ENCODE measurements around the gene EVA1B.

EVA1B gene

DNA sequence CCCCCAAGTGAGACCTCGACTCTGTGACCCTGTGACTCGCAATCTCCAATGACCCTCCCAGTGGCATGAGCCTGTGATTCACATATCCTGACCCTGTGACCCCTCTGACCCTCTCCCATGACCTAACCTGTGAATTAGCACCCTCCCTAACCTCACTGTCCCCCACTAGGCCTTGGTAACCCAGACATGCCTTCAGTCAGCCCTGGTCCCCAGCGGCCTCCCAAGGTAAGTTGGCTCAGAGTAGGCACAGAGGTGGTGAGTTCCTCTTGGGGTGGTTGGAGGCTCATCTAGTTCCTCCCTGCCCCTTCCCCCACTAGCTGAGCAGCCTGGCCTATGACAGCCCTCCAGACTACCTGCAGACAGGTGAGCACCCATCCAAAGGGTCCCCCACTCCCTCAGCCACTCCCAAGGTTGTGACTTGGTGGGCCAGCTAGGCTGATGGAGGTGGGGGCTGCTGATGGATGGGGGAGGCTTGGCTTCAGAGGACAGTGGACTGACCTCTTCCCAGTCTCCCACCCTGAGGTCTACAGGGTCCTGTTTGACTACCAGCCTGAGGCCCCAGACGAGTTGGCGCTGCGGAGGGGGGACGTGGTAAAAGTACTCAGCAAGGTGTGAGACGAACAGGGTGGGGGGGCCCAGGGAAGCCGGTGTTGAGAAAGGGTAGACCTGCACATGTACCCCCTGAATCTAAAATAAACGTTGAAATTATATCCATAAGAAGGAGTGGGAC, 15.7 kb downstream of the EVA1B start:
- DNase-seq, result no peak

DNA sequence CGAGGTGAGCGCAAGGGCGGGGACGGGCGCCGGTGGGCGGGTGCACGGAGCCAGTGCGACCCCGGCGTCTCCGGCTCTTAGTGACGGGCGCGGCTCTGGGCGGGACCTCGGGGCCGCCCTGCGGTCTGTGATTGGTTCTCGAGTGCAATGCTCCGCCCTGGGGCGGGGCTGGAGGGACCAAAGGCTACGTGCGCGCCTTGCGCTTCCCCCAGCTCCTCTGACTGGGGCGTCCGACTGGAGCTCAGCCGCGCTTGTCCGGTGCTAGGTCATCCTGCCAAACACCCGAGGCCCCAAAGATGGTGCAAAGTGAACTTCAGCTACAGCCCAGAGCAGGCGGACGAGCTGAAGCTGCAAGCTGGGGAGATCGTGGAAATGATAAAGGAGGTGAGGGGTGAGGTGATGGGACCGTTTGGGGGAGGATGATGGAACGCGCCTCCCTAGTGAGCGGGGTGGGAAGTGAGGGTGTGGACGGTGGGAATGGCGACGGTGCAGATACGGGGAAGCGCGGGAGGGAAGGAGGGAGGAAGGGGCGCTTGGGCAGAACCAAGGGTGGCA, 16.5 kb downstream of the EVA1B start:
- peak; percentile 93 for DNase-seq

DNA sequence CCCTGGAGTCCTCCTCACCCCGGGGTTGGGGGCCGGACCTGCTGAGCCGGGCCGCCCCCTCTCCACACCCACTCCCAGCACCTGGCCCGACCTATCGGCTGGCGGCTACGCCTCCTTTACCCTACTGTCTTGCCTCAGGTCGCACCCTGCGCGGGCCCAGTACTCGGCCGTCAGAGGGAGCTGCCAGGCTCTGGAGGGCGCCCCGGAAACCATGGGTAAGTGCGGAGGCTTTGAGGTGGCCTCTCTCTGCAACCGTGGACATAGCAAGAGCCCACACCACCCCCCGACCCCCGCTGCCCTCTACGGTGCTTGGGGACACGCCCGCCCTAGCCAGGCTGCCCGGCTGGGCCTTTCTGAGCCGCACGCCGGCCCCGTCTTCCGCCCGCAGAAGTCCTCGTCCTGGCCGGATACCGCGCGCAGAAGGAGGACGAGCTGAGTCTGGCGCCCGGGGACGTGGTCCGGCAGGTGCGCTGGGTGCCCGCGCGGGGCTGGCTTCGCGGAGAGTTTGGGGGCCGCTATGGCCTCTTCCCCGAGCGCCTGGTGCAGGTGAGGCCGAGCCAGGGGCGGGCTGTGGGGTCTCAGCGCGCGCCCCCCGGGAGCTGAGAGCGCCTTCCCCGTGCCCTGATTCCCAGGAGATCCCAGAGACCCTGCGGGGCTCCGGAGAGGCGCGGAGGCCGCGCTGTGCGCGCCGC, 17.1 kb downstream of the EVA1B start, which contains the start of gene SH3D21:
Gene SH3D21, plus strand, starts transcription at position 159 of the 692 bp plus-strand sequence. Its CDS starts 53 bp downstream, at position 212.
- no peak for DNase-seq

DNA sequence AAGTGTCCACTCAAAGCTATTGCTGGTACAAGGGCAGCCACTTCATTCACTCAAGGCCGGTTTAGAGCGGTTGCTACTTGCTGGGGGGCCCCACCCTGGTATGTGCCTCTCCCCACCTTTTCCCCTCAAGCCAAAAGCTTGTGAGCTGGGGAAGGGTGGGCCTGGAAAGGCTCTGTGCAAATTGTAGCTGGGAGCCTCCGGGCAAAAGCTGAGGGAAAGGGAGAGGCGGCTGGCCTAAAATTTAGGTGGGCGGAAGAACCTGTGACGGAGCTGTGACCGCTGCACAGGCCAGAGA, 17.6 kb downstream of the EVA1B start:
- DNase-seq, result no peak

DNA sequence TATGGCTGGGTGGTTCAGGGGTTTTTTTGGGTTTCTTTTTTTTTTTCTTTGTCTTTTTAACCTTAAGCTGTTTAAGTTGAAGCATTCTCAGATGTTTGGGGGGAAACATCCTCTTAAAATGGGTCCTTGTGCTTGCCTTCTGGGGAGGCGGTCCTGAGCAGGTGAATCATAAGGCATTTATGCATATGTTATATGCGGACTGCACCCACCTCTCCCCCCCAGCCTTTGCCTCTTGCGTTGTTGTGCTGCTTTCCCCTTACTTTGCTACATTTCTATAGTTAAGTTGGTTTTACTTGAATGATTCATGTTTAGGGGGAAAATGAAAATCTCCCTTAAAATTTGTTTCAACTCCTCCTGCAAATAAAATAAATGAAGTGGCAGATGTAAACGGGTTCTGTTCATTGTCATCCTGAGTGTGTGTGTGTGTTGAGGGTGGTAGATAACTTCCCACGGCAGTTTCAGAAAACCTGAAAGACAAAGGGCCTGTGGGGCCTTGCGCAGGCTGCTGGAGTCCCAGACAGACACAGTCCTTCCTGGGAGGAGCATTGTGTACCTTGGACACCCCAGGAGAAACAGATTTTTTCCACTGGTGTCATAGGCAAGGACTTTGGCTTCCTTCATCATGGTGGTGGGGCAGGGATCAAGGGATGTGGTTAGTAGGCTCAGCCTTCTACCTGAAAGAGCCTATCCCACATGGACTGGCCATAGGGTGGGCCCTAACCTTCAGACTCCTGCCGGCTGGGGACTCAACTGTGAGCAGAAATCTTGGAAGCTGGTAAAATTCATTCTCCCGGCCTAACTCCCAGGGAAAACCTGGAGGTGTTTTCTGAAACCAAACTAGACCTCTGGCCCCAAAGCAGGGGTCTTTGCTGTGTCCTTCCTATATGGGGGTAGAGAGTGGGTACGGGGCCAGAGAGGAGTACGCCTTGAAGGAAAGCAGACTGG, 18.2 kb downstream of the EVA1B start:
- DNase-seq, result no peak

DNA sequence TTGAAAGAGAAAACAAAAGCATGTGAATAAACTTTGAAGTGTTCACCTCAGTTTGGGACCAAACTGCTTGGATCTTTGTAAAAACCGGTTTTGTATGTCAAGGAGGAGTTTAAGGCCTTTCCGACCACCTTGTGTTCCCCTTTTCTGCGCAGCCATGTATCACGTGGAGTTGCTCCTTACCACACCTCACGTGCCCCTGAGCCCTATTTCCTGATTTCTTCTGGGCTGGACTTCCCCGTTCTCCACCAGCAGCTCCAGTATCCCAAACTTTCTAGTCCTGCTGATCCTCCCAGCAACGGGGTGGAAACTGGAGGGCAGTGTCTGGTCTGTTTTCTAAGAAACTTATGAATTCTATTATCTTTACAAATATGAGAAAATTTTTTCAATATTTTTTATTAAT, 18.9 kb downstream of the EVA1B start:
- no peak for DNase-seq

DNA sequence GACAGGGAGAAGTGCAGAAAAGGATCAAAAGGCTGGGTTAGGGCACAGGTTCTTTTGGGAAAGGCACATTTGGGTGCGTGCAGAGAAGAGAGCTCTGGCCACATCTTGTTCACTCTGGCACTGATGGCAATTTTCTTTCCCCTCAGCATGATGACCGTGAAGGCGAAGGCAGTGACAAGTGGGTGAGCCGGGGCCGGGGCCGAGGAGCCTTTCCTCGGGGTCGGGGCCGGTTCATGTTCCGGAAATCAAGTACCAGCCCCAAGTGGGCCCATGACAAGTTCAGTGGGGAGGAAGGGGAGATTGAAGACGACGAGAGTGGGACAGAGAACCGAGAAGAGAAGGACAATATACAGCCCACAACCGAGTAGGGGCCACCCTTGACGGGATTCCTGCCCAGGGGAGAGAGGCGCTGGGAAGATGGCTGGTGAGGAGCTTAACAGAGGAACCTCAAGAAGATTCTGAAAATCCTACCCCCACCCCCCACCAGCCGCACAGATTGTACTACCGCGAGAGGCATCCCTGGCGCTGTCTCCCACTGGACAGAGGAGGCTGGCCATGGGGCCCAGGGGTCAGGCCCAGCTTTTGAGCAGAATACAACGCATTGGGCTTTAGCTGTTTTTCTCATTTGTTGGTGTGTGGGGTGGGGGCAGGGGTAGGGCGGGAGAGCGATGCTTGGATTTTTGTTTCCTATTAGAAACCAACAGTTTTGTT, 19.6 kb downstream of the EVA1B start:
- DNase-seq, result no peak

DNA sequence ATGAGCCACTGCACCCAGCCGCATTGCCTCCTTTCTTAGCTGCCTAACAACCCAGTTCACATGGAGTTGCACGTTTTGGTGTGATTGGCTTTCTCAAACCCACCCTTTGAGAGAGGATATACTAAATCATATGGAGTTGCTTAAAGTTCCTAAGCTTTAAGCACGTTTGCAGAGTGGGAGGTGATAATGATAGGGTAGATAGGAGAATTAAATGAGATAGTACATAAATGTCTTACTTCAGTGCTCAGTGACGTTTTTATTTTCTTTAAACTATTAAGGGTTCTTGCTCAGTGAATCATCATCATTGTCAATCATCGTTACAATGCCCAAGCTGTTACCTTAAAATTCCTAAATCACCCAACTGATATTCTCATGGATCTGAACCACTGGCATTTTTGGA, 20.2 kb downstream of the EVA1B start:
- DNase-seq, result no peak

DNA sequence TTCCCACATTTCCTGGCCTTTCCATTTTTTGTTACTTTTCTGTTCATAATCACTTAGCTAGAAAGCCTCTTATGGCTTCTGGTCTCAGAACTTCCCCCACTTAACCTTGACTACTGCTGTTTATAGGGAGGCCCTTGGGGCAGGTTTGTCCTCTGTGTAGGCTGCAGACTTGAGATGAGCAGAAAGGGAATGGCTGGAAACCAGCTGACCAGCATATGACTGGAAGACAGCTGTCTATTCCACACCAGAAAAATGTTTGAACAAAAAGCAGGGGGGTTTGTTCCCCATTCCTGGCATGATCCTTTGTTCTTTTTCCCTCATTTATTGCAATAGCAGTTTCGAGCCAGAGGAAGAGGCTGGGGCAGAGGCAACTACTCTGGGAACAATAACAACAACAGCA, 22.2 kb downstream of the EVA1B start:
- no peak for DNase-seq

DNA sequence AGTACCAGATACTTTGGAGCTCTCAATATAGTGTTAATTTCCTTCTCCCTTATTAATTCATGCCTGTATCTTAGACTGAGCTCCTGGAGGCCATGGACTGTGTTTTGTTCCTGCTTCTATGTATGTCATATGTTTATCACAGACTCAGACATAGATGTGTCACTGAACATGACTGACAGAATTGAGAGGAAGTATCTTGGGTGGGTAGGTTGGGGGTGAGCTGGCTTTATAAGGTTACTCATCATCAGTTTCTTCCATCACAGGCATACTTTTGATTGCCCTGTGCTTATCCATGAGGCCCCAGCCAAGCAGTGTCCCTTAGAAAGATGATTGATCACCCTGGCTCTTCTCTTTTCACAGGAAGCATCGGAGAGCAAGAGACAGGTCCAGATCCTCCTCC, 22.9 kb downstream of the EVA1B start:
- DNase-seq, result peak; percentile 26

DNA sequence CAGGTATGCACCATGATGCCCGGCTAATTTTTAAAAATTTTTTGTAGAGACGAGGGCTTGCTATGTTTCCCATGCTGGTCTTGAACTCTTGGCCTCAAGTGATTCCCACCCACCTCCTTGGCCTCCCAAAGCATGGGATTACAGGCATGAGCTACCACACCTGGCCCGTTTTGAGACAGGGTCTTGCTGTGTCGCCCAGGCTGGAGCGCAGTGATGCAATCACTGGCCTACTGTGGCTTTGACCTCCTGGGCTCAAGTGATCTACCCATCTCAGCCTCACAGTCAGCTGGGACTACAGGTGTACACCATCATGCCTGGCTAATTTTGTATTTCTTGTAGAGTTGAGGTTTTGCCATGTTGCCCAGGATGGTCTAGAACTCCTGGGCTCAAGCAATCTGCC, 24.8 kb downstream of the EVA1B start:
- DNase-seq, result no peak

DNA sequence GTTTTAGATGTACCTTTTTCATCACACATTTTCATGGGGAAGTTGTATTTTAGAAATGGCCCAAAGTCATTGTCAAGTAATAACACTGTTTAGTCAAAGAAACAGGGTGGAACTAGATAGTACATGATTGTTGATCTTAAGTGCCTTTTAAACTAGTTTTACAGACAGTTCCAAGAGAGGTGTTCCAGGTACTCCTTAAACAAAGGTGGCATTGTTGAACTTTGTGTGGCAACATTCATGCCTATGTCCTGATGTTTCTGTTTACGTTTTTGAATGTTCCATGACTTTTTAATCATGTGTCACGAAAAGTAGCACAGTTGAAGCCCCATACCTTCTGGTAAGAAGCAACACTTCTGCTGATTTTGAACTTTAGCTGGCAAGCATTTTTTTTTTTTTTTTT, 26.4 kb downstream of the EVA1B start:
- no peak for DNase-seq

DNA sequence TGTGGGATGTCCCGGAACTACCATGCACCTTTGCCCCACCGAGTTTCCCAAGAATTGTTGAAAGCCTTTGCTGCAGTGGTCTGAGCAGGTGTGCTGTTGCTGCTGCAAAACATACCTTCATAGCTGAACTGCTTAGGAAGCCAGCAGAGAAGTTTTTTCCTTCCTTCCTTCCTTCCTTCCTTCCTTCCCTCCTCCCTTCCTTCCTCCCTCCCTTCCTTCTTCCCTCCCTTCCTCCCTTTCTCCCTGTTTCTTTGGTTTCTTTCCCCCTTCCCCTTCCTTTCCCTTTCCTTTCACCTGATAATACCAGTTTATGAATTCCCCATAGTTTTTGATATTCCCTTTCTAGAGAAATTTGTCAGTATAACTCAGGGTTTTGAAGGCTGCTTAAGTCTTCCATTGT, 28.1 kb downstream of the EVA1B start:
- no peak for DNase-seq

DNA sequence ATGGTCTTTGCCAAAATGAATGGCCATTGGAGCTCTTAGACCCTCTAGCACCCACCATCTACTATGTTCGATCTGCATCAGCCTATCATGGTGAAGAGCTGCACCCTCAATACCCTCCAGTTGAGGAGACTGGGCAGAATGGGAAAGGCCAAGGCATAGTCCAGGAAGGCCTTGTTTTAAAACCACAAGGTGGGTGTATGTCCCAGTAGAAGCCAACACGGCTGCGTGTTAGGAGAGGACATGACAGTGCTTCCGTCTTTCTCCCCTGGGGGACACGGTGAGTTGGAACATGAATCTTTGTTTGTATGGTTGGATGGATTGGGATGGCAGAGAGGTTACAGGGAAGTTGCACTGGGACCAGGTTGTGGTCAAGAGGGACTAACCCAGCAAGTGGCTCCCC, 35.9 kb downstream of the EVA1B start:
- no peak for DNase-seq

DNA sequence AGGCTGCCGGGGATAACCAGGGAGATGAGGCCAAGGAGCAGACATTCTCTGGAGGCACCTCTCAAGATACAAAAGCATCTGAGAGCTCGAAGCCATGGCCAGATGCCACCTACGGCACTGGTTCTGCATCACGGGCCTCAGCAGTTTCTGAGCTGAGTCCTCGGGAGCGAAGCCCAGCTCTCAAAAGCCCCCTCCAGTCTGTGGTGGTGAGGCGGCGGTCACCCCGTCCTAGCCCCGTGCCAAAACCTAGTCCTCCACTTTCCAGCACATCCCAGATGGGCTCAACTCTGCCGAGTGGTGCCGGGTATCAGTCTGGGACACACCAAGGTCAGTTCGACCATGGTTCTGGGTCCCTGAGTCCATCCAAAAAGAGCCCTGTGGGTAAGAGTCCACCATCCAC, 36.6 kb downstream of the EVA1B start:
- DNase-seq, result no peak

DNA sequence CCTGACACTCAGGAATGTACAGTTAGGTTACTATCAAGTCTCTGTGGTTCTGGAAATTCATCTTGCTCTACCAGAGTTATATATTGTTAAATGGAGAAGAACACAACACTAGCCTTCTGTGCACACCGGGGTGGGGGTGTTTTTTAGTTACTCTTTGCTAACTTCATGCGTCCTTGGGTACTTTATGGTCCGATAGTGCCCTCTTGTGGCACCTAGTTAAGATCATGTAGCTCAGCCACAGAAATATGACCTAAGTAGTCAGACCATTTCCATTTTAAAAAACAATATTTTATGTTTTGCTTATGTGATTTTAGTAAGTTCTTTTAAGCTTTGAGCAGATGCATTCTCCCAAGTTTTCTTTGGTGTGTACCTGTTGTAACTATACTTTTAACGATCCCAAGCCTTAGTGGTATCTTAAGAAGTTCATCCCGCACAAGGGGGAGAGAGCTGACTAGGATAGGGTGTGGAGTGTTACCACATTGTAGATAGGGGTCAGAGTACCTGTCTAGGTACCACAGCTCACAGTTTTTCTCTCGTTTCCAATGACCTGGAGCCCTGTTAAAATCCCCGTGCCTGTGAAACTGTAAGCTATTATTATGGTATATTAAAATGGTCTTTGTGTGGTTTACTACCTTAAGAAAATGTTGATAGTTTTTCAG, 37.9 kb downstream of the EVA1B start:
- peak; percentile 84 for DNase-seq

DNA sequence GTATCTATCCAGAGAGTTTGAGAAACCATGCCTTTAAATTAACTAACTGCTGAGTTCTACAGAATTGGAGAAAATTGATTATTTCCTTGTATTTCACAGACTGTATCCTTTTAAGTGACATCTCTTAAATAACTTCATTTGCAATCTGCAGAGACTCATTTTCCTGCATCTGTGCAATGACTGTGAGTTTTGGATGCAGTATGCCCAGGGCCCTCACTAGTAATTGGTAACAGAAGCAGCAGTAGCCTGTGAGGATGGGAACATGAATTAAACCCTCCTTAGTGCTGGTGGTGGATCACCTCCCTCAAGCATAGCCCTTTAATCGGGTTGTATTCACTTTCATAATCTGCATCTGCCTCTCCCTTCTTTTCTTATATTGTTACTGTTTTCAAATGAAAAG, 38.9 kb downstream of the EVA1B start:
- no peak for DNase-seq

DNA sequence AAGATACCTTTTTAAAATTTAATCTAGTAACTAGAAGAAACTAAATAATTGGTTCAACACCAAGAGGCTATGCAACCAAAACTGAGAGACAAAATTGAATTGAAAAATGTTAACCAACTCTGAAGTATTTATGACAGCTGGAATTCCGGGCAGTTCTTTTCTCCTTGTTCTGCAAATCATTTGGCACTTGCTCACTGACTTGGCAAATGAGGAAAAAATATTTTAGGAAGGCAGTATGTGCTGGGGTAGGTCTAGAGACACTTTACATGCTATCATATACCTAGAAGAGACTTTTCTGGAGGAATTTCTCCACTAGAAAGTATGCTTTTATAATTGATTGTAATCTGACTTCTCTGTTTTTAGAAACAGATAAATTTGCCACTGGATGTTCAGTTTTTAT, 39.4 kb downstream of the EVA1B start:
- no peak for DNase-seq

DNA sequence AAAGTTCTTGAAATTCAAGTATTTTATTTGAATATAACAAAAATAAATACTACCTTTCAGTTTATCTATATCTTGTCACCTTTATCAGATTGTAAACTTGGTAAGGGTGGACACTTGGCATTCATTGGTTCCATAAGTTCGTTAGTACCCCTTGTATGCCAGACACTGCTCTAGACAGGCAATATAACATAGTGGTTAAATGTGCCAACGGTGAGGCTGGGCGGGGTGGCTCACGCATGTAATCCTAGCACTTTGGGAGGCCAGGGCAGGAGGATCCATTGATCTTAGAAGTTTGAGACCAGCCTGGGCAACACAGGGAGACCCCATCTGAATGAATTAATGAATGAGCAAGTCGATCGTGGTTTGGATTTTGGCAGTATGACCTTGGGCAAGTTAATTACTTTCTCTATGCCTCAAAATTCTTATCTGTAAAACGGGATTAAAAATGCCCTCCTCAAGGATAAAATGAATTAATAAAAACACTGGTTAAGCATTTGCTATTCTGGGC, 43.6 kb downstream of the EVA1B start:
- DNase-seq, result no peak

DNA sequence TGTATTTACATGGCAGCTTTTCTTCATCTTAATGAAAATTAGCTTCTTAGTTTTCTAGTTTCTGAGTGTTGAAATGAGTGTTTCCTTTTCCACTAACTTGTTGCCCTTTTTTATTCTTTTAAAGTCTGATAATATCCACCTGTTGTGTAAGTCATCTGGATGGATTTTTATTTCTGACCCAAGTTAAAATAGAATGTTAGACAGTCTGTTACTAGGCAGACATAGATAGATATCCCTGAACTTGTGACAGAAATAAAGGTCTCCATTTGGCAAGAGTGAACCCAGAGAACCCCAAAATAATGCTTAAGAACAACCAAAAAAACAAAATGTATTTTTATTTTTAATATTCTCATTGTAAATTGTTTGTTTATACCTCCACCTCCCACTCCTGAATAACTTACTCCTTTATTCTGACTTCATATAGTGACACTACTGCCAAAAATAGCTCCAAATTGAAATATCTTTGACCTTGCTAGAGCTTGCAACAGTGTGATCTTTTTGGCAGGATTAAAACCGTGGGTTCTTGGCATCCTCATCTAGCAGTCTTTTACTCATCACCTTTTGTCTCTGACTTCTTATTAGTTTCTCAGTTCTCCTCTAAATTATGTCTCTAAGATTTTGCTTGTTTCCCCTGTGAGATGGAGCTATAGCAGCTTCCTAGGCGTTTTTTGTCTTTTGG, 44.2 kb downstream of the EVA1B start:
- DNase-seq, result no peak

DNA sequence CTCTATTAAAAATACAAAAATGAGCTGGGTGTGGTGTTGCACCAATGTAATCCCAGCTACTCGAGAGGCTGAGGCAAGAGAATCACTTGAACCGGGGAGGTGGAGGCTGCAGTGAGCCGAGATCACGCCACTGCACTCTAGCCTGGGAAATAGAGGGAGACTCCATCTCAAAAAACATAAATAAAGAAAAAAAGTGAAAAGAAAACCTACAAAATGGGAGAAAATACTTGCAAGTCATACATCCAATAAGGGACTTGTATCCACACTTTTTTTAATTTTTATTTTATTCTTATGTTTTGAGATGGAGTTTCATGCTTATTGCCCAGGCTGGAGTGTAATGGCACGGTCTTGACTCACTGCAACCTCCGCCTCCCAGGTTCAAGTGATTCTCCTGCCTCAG, 46.8 kb downstream of the EVA1B start:
- DNase-seq, result no peak
